GM23248 (cell line): ENCODE results near the gene FRAS1. TPM values are rescaled to one million over a fixed set of nuclear protein-coding genes. Genes with fewer than 3 reads are reported as not detected.
A peak's percentile ranks its signal among the peaks of the same experiment; 100 is the strongest.

Source experiments
- DNase-seq: peaks from one replicate; pipeline ENCODE4 v3.0.0-alpha.2; 2015
- H2AFZ ChIP-seq: fragments of 200-600 bp; sonication (generic); 2 replicates; pipeline ENCODE4 v1.6.1; 2016; ENCODE audit warnings: antibody characterized with exemption
- H3F3A ChIP-seq: fragments of 200-600 bp; sonication (generic); 2 replicates; pipeline ENCODE4 v1.6.1; 2016; ENCODE audit warnings: mild to moderate bottlenecking, antibody characterized with exemption, mixed run types; ENCODE audit not compliant: insufficient read depth
- H3K27ac ChIP-seq: fragments of 200-600 bp; sonication (generic); 2 replicates; pipeline ENCODE4 v1.5.1; 2016; ENCODE audit warnings: mild to moderate bottlenecking
- H3K27me3 ChIP-seq: fragments of 200-600 bp; sonication (generic); replicated peaks from 2 replicates; pipeline ENCODE4 v1.6.1; 2016; ENCODE audit warnings: mild to moderate bottlenecking; ENCODE audit not compliant: insufficient read depth
- H3K36me3 ChIP-seq: fragments of 200-600 bp; sonication (generic); 2 replicates; pipeline ENCODE4 v1.6.1; 2016; ENCODE audit warnings: low read depth, mild to moderate bottlenecking
- H3K4me1 ChIP-seq: fragments of 200-600 bp; sonication (generic); 2 replicates; pipeline ENCODE4 v1.6.1; 2016; ENCODE audit warnings: mild to moderate bottlenecking; ENCODE audit not compliant: insufficient read depth
- H3K4me2 ChIP-seq: fragments of 200-600 bp; sonication (generic); one replicate; pipeline ENCODE4 v1.6.1; 2016; ENCODE audit warnings: mild to moderate bottlenecking; ENCODE audit not compliant: unreplicated experiment
- H3K4me3 ChIP-seq: fragments of 200-600 bp; sonication (generic); 2 replicates; pipeline ENCODE4 v1.5.1; 2016; ENCODE audit warnings: mild to moderate bottlenecking
- H3K79me2 ChIP-seq: fragments of 200-600 bp; sonication (generic); 2 replicates; pipeline ENCODE4 v1.6.1; 2016; ENCODE audit warnings: mild to moderate bottlenecking; ENCODE audit not compliant: insufficient read depth
- H3K9ac ChIP-seq: fragments of 200-600 bp; sonication (generic); 2 replicates; pipeline ENCODE4 v1.6.1; 2016; ENCODE audit warnings: mild to moderate bottlenecking
- H3K9me2 ChIP-seq: fragments of 200-600 bp; sonication (generic); 2 replicates; pipeline ENCODE4 v1.6.1; 2016; ENCODE audit warnings: mixed run types, mild to moderate bottlenecking, moderate library complexity; ENCODE audit not compliant: insufficient read depth
- H3K9me3 ChIP-seq: fragments of 200-600 bp; sonication (generic); one replicate; pipeline ENCODE4 v1.6.1; 2017; ENCODE audit warnings: low read depth
- H4K20me1 ChIP-seq: fragments of 200-600 bp; sonication (generic); 2 replicates; pipeline ENCODE4 v1.6.0; 2016; ENCODE audit not compliant: insufficient read depth
- EZH2 ChIP-seq: fragments of 200-600 bp; sonication (generic); IDR thresholded peaks from 2 replicates; pipeline ENCODE4 v1.6.1; 2018; ENCODE audit warnings: antibody characterized with exemption, mild to moderate bottlenecking; ENCODE audit not compliant: insufficient read depth, poor library complexity, severe bottlenecking
- EZH2phosphoT487 ChIP-seq: fragments of 200-600 bp; sonication (generic); IDR thresholded peaks from 2 replicates; pipeline ENCODE4 v1.6.1; 2018; ENCODE audit warnings: antibody characterized with exemption, moderate library complexity, mild to moderate bottlenecking, low read depth; ENCODE audit not compliant: insufficient read depth
- WGBS, 2 experiments: methylation state at CpG; one replicate each; pipeline ENCODE4 v1.1.6; 2015 to 2017; ENCODE audit warnings: low lambda C conversion rate in 2 of 2, low coverage in 1 of 2; ENCODE audit errors: missing lambda C conversion rate in 2 of 2; 5-methylcytosine and 5-hydroxymethylcytosine counted together
- in situ Hi-C: fragments of 300-500 bp; cut with MboI; formaldehyde crosslinking; loops from 2 replicates; pipeline ENCODE4 v1.15.0; 2020
- polyA plus RNA-seq: library from polyadenylated mRNA; unstranded; fragments of >200 nt; fragmentation: Nextera tagmentation; extraction: Ambion mirVana; gene quantifications from 2 replicates; pipeline ENCODE4 v1.2.1, GENCODE V29; 2016
- total RNA-seq: library from RNA; depleted of rRNA; stranded (reverse); fragments of >200 nt; shearing (Covaris generic); gene quantifications from 2 replicates; pipeline ENCODE4 v1.2.3, GENCODE V29; 2014

Gene FRAS1
- total and polyA plus RNA-seq, 2 experiments from 2014 or later: 6.5 to 19.8 TPM

DNA sequence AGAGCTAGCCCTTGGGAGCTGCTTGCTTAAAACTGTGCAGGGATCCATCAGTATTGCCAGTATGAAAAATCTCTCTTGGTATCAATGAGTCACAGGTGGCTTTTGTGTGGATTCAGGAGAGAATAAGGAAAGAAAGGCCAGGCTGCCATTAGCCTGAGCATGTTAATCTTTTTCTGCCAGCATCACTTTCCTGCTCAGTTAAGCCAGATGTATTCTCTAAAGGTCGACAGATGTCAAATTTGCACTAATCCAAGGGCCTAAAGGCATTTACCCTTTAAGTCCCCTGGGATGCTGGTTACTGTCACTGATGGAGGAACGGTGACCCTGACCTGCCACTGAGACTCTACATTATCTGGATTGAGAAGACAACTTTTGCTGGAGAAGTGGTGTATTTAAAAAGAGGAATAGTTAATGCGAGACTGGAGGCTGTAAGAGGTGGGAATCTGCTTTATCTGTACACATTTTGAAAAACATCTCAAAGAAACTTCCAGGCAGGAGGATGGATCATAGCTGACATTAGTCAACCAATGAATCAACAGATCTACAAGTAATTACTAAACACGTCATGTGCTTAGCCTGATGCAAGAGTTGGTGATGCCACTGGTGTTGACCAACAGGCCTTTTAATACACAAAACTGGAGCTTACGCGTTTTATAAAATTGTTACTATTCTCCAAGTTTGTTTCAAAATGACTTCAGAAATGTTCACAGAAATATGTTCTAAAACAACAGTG is 253.1 kb downstream of the FRAS1 start:
- Histone ChIP-seq H3K4me2 (no peak overlapping the region), H4K20me1 (no peaks in the 10 kb centered on the region), H3F3A (peaks cover 9% of the 10 kb centered on the region; the same call in 1 of the 2 replicates), H3K9me3 (no peaks in the 10 kb centered on the region), H3K9ac (no peak overlapping the region), H3K4me1 (peaks cover 26% of the 10 kb centered on the region), H2AFZ (0 out of 2 replicates have a peak overlapping the region, but pooled peaks have one; percentile 6), H3K36me3 (no peaks in the 10 kb centered on the region; the same call in 1 of the 2 replicates), H3K27me3 (no peaks in the 10 kb centered on the region), H3K4me3 (no peak overlapping the region), H3K27ac (no peak overlapping the region), H3K9me2 (no peaks in the 10 kb centered on the region), H3K79me2 (no peaks in the 10 kb centered on the region)
- in situ Hi-C loops: no loop called here
- peak; percentile 80 for DNase-seq
- 57 to 59% methylated on average over 6 of the region's 6 CpGs for WGBS, 2 experiments
- TF ChIP-seq EZH2: no peak
- TF ChIP-seq EZH2phosphoT487: no peak

DNA sequence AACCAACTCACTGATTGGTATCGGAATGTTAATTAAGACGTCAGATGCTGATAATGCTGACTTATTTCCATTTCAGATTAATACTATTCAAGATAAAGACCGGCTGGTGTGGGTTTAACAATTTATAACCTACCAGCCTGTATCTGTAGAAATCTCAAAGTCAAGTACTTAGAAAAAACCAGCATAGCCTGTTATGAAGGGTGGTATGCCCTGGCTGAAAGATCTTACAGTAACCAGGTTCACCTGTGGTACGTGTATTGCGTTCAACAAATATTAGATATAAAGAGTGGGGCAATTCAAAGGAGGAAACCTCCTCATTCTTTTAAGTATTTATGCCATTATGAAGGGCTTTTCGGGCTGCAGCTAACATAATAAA is 253.6 kb downstream of the FRAS1 start:
- no peak overlapping the region for H3K27ac ChIP-seq
- H3K79me2 ChIP-seq: no peaks in the 10 kb centered on the region
- H3K4me3 ChIP-seq: no peak overlapping the region
- 0 out of 2 replicates have a peak overlapping the region, but pooled peaks have one; percentile 6 for H2AFZ ChIP-seq
- no peaks in the 10 kb centered on the region for H3K9me3 ChIP-seq
- H3F3A ChIP-seq: peaks cover 9% of the 10 kb centered on the region; the same call in 1 of the 2 replicates
- H3K4me1 ChIP-seq: peaks cover 26% of the 10 kb centered on the region
- in situ Hi-C loops: no loop called here
- 76 to 89% methylated on average over 6 of the region's 6 CpGs for WGBS, 2 experiments
- H4K20me1 ChIP-seq: no peaks in the 10 kb centered on the region
- no peaks in the 10 kb centered on the region for H3K9me2 ChIP-seq
- H3K4me2 ChIP-seq: no peak overlapping the region
- no peak overlapping the region for H3K9ac ChIP-seq
- no peaks in the 10 kb centered on the region; the same call in 1 of the 2 replicates for H3K36me3 ChIP-seq
- TF ChIP-seq EZH2 (no peak), EZH2phosphoT487 (no peak)
- no peak for DNase-seq
- no peaks in the 10 kb centered on the region for H3K27me3 ChIP-seq

DNA sequence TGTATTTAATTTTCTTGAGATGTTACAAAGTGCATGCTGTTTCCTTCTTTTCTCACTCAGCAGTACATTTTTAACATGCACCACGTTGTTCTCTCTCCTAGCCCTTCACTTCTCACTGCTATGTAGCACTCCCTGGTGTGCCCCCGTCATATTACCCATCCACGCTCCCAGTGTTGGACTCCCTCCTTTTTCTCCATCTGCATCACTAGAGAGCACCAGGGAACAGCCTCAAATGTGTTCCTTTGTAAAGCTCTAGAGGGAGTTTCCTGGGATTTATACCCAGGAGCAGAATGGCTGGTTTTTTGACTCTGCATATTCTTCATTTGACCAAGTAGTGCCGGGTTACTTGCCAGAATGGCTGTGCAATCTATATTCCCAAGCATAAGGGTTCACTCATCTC is 254.2 kb downstream of the FRAS1 start:
- no peak overlapping the region for H3K9ac ChIP-seq
- H3K36me3 ChIP-seq: no peaks in the 10 kb centered on the region; the same call in 1 of the 2 replicates
- H2AFZ ChIP-seq: no peak overlapping the region
- peaks cover 9% of the 10 kb centered on the region; the same call in 1 of the 2 replicates for H3F3A ChIP-seq
- H4K20me1 ChIP-seq: no peaks in the 10 kb centered on the region
- TF ChIP-seq EZH2phosphoT487 (no peak), EZH2 (no peak)
- H3K79me2 ChIP-seq: no peaks in the 10 kb centered on the region
- peaks cover 26% of the 10 kb centered on the region for H3K4me1 ChIP-seq
- no peaks in the 10 kb centered on the region for H3K9me2 ChIP-seq
- no peak overlapping the region for H3K4me3 ChIP-seq
- WGBS, 2 experiments: 49 to 65% methylated on average over 4 of the region's 4 CpGs
- no peak for DNase-seq
- no peaks in the 10 kb centered on the region for H3K9me3 ChIP-seq
- no peak overlapping the region for H3K4me2 ChIP-seq
- in situ Hi-C loops: no loop called here
- H3K27ac ChIP-seq: no peak overlapping the region
- H3K27me3 ChIP-seq: no peaks in the 10 kb centered on the region

DNA sequence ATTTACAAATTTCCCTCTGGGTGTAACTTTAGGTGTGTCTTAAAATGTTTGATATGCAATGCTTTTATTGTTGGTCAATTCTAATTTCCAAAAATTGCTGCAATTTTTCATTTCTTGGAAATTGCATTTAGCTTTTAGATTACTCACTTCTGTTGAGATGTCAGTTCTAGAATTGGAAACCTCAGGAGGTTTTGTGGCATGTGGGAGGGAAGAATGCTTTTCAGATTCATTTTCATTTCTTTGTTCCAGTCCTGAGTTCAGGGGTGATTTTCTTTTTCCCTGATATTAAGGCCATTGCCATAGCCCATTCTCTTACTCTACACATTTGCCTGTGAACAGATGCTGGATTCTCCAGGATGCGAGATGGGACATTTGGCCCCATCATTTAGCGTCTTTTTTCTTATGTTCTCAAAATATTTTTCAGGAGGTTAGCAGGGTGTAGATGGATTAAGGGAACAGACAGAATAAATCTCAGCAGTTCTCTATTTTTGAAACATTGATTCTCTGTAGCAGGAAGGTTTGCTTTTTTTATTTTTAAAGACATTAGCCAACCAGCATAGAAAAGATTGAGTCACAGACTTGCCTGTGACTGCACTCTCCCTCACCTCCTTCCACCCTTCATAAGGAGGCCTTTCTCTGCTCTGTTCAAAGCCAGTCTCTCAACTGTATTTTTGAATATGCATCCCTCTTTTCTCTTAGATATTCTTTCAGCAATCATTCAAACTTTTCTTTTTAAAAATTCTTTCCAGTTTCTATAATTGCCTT is 256.0 kb downstream of the FRAS1 start:
- in situ Hi-C loops: no loop called here
- WGBS, 2 experiments: 48 to 72% methylated on average over 2 of the region's 2 CpGs

More for the DNA sequence above, 256.0 kb downstream of the FRAS1 start:
- no peaks in the 10 kb centered on the region for H3K9me3 ChIP-seq
- peaks cover 26% of the 10 kb centered on the region for H3K4me1 ChIP-seq
- peak overlapping the region; percentile 63 for H2AFZ ChIP-seq
- peak overlapping the region; percentile 49 for H3K4me3 ChIP-seq
- no peaks in the 10 kb centered on the region; the same call in 1 of the 2 replicates for H3K36me3 ChIP-seq
- H3K9me2 ChIP-seq: no peaks in the 10 kb centered on the region
- H3K27me3 ChIP-seq: no peaks in the 10 kb centered on the region
- H3F3A ChIP-seq: peaks cover 9% of the 10 kb centered on the region; the same call in 1 of the 2 replicates
- no peaks in the 10 kb centered on the region for H4K20me1 ChIP-seq
- H3K79me2 ChIP-seq: no peaks in the 10 kb centered on the region
- H3K9ac ChIP-seq: peak overlapping the region; percentile 53
- peak overlapping the region; percentile 57 for H3K27ac ChIP-seq
- DNase-seq: peak; percentile 51
- H3K4me2 ChIP-seq: peak overlapping the region; percentile 65
- TF ChIP-seq EZH2: no peak
- TF ChIP-seq EZH2phosphoT487: no peak
